Liver (tissue), 9 donors: Measurements from ENCODE around the gene NMRAL1. TPM values are rescaled to one million over a fixed set of nuclear protein-coding genes. Genes with fewer than 3 reads are reported as not detected.

Experiments used
- DNase-seq: peaks from one replicate; pipeline ENCODE4 v3.0.0-alpha.2; 2017; ENCODE audit warnings: low spot score
- H3K27ac ChIP-seq, 2 donors: one replicate each; pipeline ENCODE4 v1.7.0; 2013; ENCODE audit warnings: inconsistent platforms in 2 of 2, low read length in 2 of 2, control low read depth in 1 of 2, low read depth in 1 of 2, mild to moderate bottlenecking in 1 of 2
- H3K27me3 ChIP-seq, 4 donors: one replicate each; pipeline versions ENCODE4 v1.6.1 to v1.7.0; 2013; ENCODE audit warnings: low read length in 3 of 4, inconsistent platforms in 1 of 4, mild to moderate bottlenecking in 1 of 4, moderate library complexity in 1 of 4; ENCODE audit not compliant: control insufficient read depth in 4 of 4, insufficient read depth in 4 of 4
- H3K36me3 ChIP-seq, 4 donors: one replicate each; pipeline versions ENCODE4 v1.6.1 to v1.7.0; 2013; ENCODE audit warnings: low read length in 3 of 4, mild to moderate bottlenecking in 3 of 4, low read depth in 1 of 4, moderate library complexity in 1 of 4; ENCODE audit not compliant: control insufficient read depth in 4 of 4, insufficient read depth in 3 of 4
- H3K4me1 ChIP-seq, 4 donors: one replicate each; pipeline versions ENCODE4 v1.6.1 to v1.7.0; 2013; ENCODE audit warnings: low read length in 3 of 4, mild to moderate bottlenecking in 3 of 4, moderate library complexity in 1 of 4; ENCODE audit not compliant: control insufficient read depth in 4 of 4, insufficient read depth in 4 of 4
- H3K4me3 ChIP-seq, 3 donors: one replicate each; pipeline versions ENCODE4 v1.6.1 to v1.7.0; 2013; ENCODE audit warnings: low read length in 3 of 3, control low read depth in 1 of 3, low read depth in 1 of 3, mild to moderate bottlenecking in 1 of 3
- H3K9ac ChIP-seq, 2 donors: one replicate each; pipeline ENCODE4 v1.7.0; 2013; ENCODE audit warnings: low read length in 2 of 2, mild to moderate bottlenecking in 2 of 2, moderate library complexity in 2 of 2, control low read depth in 1 of 2, low read depth in 1 of 2
- H3K9me3 ChIP-seq, 4 donors: one replicate each; pipeline versions ENCODE4 v1.6.1 to v1.7.0; 2013; ENCODE audit warnings: low read length in 3 of 4; ENCODE audit not compliant: control insufficient read depth in 4 of 4
- ATF3 ChIP-seq: IDR thresholded peaks from 2 replicates; pipeline ENCODE4 v1.6.1; 2016; ENCODE audit warnings: antibody characterized with exemption
- CTCF ChIP-seq: fragments of 150-350 bp; IDR thresholded peaks from 2 replicates; pipeline ENCODE4 v1.5.1; 2017; ENCODE audit warnings: improper control_type of control experiment, low read depth, low read length; ENCODE audit not compliant: missing input control
- EGR1 ChIP-seq, 2 donors: IDR thresholded peaks; 2 replicates each; pipeline ENCODE4 v1.6.1; 2016 to 2018; ENCODE audit warnings: antibody characterized with exemption in 2 of 2, low read depth in 2 of 2
- FOXA1 ChIP-seq: IDR thresholded peaks from 2 replicates; pipeline ENCODE4 v1.6.1; 2016; ENCODE audit warnings: antibody characterized with exemption
- FOXA2 ChIP-seq: IDR thresholded peaks from 2 replicates; pipeline ENCODE4 v1.6.1; 2016; ENCODE audit warnings: antibody characterized with exemption
- GABPA ChIP-seq, 2 donors: IDR thresholded peaks in 1 of 2; conservative IDR thresholded peaks in 1 of 2; 2 replicates each; pipeline ENCODE4 v1.6.1; 2016; ENCODE audit warnings: antibody characterized with exemption in 2 of 2, mild to moderate bottlenecking in 1 of 2, moderate library complexity in 1 of 2
- HNF4A ChIP-seq, 2 donors: conservative IDR thresholded peaks; 2 replicates each; pipeline ENCODE4 v1.6.1; 2016; ENCODE audit warnings: antibody characterized with exemption in 2 of 2, mild to moderate bottlenecking in 2 of 2
- HNF4G ChIP-seq: IDR thresholded peaks from 2 replicates; pipeline ENCODE4 v1.6.1; 2016; ENCODE audit warnings: antibody characterized with exemption
- JUND ChIP-seq, 2 donors: IDR thresholded peaks; 2 replicates each; pipeline ENCODE4 v1.6.1; 2016; ENCODE audit warnings: antibody characterized with exemption in 2 of 2
- MAX ChIP-seq: IDR thresholded peaks from 2 replicates; pipeline ENCODE4 v1.6.1; 2016; ENCODE audit warnings: antibody characterized with exemption
- NR2F2 ChIP-seq: IDR thresholded peaks from 2 replicates; pipeline ENCODE4 v1.6.1; 2016; ENCODE audit warnings: antibody characterized with exemption
- RAD21 ChIP-seq, 2 donors: IDR thresholded peaks; 2 replicates each; pipeline ENCODE4 v1.6.1; 2016; ENCODE audit warnings: antibody characterized with exemption in 2 of 2, mild to moderate bottlenecking in 2 of 2
- RXRA ChIP-seq, 2 donors: IDR thresholded peaks; 2 replicates each; pipeline ENCODE4 v1.6.1; 2017 to 2018; ENCODE audit warnings: antibody characterized with exemption in 2 of 2, mild to moderate bottlenecking in 1 of 2
- SP1 ChIP-seq: IDR thresholded peaks from 2 replicates; pipeline ENCODE4 v1.6.1; 2018; ENCODE audit warnings: antibody characterized with exemption, mild to moderate bottlenecking
- TAF1 ChIP-seq: conservative IDR thresholded peaks from 2 replicates; pipeline ENCODE4 v1.6.1; 2016; ENCODE audit warnings: antibody characterized with exemption, mild to moderate bottlenecking
- YY1 ChIP-seq: IDR thresholded peaks from 2 replicates; pipeline ENCODE4 v1.6.1; 2016; ENCODE audit warnings: antibody characterized with exemption, mild to moderate bottlenecking
- ZBTB33 ChIP-seq: IDR thresholded peaks from 2 replicates; pipeline ENCODE4 v1.6.1; 2016; ENCODE audit warnings: antibody characterized with exemption
- WGBS: extraction: QIAGEN DNeasy Blood & Tissue Kit; methylation state at CpG from one replicate; pipeline ENCODE4 v1.1.7; 2013; 5-methylcytosine and 5-hydroxymethylcytosine counted together
- polyA plus RNA-seq, 2 donors: library from polyadenylated mRNA; stranded (reverse) in 1 of 2; unstranded in 1 of 2; fragments of 200-250 nt in 1 of 2; fragments of >200 nt in 1 of 2; fragmentation: Nextera tagmentation in 1 of 2; extraction: Ambion mirVana in 1 of 2; gene quantifications; one replicate each; pipeline versions ENCODE4 v1.2.1 to v1.2.3, GENCODE V29; 2013 to 2015
- total RNA-seq, 2 donors: library from RNA; depleted of rRNA; stranded (reverse); fragments of >200 nt; gene quantifications; one replicate each; pipeline ENCODE4 v1.2.3, GENCODE V29; 2014
- donor health status: healthy.
- donor health status: healthy.
- donor health status: healthy.
- donor health status: healthy.
- donor health status: healthy.

Gene NMRAL1
- total and polyA plus RNA-seq, 4 donors, result 20.1 to 45.4 (median 28.3) TPM

DNA sequence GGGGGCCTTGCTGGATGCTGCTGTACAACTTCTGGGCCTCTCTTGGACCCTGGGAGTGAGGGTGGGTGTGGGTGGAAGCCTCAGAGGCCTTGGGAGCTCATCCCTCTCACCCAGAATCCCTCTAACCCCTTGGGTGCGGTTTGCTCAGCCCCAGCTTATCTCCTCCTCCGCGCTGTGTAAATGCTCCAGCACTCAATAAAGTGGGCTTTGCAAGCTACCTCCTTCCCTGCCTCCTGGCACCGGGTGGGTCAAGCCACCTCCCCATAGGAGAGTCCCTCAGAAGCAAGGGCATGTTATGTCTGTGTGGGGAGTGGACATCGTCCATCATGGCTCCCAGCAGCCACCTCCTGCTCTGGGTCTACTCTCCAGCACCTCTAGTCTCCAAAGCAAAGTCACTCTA, 35.7 kb upstream of the NMRAL1 start:
- TF ChIP-seq MAX, result no peak
- no peak for TF ChIP-seq EGR1 (IDR thresholded peaks at IDR 0.05; ENCODE audit: low read depth in 2 of 2)
- no peak for TF ChIP-seq ZBTB33
- no peak for TF ChIP-seq ATF3
- TF ChIP-seq GABPA (IDR thresholded peaks at IDR 0.05 in 1 of 2, conservative IDR thresholded peaks at IDR 0.05 in 1 of 2), result no peak
- TF ChIP-seq RXRA (IDR thresholded peaks at IDR 0.05), result no peak
- TF ChIP-seq RAD21 (IDR thresholded peaks at IDR 0.05), result no peak
- TF ChIP-seq TAF1, result no peak
- no peak for TF ChIP-seq HNF4G
- TF ChIP-seq FOXA1, result no peak
- TF ChIP-seq CTCF, result no peak
- TF ChIP-seq FOXA2, result no peak
- no peak for TF ChIP-seq SP1
- no peak for TF ChIP-seq JUND (IDR thresholded peaks at IDR 0.05)
- no peak for TF ChIP-seq HNF4A (conservative IDR thresholded peaks at IDR 0.05)
- TF ChIP-seq YY1, result no peak
- TF ChIP-seq NR2F2, result no peak
- WGBS, result 75% methylated on average over 5 of the region's 5 CpGs
- Histone ChIP-seq H3K4me1 (peaks cover 0 to 14% (median 7%) of the 10 kb centered on the region in 4 donors), H3K36me3 (peaks cover 22 to 47% (median 30%) of the 10 kb centered on the region in 4 donors), H3K9me3 (no peaks in the 10 kb centered on the region), H3K4me3 (no peak overlapping the region), H3K27ac (no peak overlapping the region), H3K27me3 (no peaks in the 10 kb centered on the region), H3K9ac (no peak overlapping the region)
- no peak for DNase-seq

DNA sequence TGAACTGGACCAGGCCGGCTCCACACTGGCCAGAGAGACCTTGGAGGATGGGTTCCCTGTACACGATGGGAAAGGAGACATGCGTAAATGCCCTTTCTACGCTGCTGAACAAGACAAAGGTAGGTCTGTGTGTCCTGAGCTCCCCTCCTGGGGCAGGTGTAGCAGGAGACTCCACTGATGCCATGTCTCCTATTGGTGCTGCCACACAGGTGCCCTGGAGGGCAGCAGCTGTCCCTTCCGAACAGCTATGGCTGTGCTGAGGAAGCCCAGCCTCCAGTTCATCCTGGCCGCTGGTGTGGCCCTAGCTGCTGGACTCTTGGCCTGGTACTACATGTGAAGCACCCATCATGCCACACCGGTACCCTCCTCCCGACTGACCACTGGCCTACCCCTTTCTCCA, 35.0 kb upstream of the NMRAL1 start:
- Histone ChIP-seq H3K4me3 (no peak overlapping the region), H3K4me1 (peaks cover 0 to 10% (median 3%) of the 10 kb centered on the region in 4 donors), H3K9ac (no peak overlapping the region), H3K36me3 (peaks cover 22 to 47% (median 30%) of the 10 kb centered on the region in 4 donors), H3K27ac (no peak overlapping the region), H3K9me3 (no peaks in the 10 kb centered on the region), H3K27me3 (no peaks in the 10 kb centered on the region)
- 91% methylated on average over 8 of the region's 8 CpGs for WGBS
- no peak for DNase-seq
- TF ChIP-seq HNF4A (conservative IDR thresholded peaks at IDR 0.05), result no peak
- no peak for TF ChIP-seq RAD21 (IDR thresholded peaks at IDR 0.05)
- TF ChIP-seq ZBTB33, result no peak
- no peak for TF ChIP-seq FOXA2
- TF ChIP-seq HNF4G, result no peak
- no peak for TF ChIP-seq ATF3
- TF ChIP-seq FOXA1, result no peak
